Activated CD4-positive, alpha-beta memory T cell treated with anti-CD3 and anti-CD28 coated beads for 36 hours (primary cell): Measurements from ENCODE around the gene KRTAP22-2. TPM values are rescaled to one million over a fixed set of nuclear protein-coding genes. Genes with fewer than 3 reads are reported as not detected.

ENCODE experiments used
- CTCF ChIA-PET: fragments of 350-600 bp; sonication (Branson Sonifier 250); formaldehyde crosslinking; loops from one replicate; lab custom pipeline; 2021; ENCODE audit warnings: antibody characterized with exemption, inconsistent platforms; lab: Charles Lee
- POLR2A ChIA-PET: fragments of 350-600 bp; sonication (Branson Sonifier 250); formaldehyde crosslinking; loops from one replicate; lab custom pipeline; 2021; ENCODE audit warnings: antibody characterized with exemption; lab: Charles Lee
- DNase-seq: peaks from one replicate; pipeline ENCODE4 v3.0.0-alpha.2; 2020
- H3K27ac Mint-ChIP-seq: one replicate; pipeline ENCODE4 v1.8.0; 2021; ENCODE audit warnings: mixed read lengths
- H3K27me3 Mint-ChIP-seq: one replicate; pipeline ENCODE4 v1.8.0; 2021; ENCODE audit warnings: mixed read lengths
- H3K36me3 Mint-ChIP-seq: one replicate; pipeline ENCODE4 v1.8.0; 2021; ENCODE audit warnings: mixed read lengths
- H3K4me1 Mint-ChIP-seq: one replicate; pipeline ENCODE4 v1.8.0; 2021; ENCODE audit warnings: low read depth, mixed read lengths
- H3K4me3 Mint-ChIP-seq: one replicate; pipeline ENCODE4 v1.8.0; 2021; ENCODE audit warnings: mild to moderate bottlenecking, mixed read lengths
- H3K9me3 Mint-ChIP-seq: one replicate; pipeline ENCODE4 v1.8.0; 2021; ENCODE audit warnings: mixed read lengths
- intact Hi-C: fragments of 100-400 bp; cut with micrococcal nuclease; formaldehyde crosslinking; loops from one replicate; pipeline ENCODE4 v1.15.1; 2023
- total RNA-seq, 2 experiments: library from RNA; stranded (reverse); gene quantifications; one replicate each; pipeline ENCODE4 v1.2.3, GENCODE V29; 2021

The KRTAP22-2 gene
- total RNA-seq, 2 experiments from 2014 or later = not detected

DNA sequence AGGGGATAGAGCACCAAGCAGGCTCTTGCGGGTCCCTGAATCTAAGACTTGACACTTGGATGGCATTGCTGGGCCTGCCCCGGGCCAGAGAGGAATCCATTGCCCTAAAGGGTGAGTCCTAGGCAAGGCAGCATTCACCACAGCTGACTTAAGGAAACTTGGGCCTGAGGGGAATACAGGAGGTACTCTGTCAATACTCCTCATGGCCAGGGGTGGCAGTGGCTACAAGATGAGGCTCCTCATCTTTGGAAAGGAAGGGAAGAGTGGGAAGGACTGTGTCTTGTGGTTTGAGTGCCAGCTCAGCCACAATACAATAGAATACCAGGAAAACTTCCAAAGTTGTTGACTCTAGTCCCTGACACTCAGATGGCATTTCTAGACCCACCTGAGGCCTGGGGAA, 15.8 kb upstream of the KRTAP22-2 start:
- ChIA-PET POLR2A (no interaction called here), CTCF (no interaction called here)
- H3K9me3 Mint-ChIP-seq = peaks cover 11% of the 10 kb centered on the region
- intact Hi-C loops = no loop called here
- no peak for DNase-seq
- no peaks in the 10 kb centered on the region for H3K27me3 Mint-ChIP-seq
- no peak overlapping the region for H3K4me3 Mint-ChIP-seq
- no peak overlapping the region for H3K27ac Mint-ChIP-seq
- no peaks in the 10 kb centered on the region for H3K4me1 Mint-ChIP-seq
- no peaks in the 10 kb centered on the region for H3K36me3 Mint-ChIP-seq

DNA sequence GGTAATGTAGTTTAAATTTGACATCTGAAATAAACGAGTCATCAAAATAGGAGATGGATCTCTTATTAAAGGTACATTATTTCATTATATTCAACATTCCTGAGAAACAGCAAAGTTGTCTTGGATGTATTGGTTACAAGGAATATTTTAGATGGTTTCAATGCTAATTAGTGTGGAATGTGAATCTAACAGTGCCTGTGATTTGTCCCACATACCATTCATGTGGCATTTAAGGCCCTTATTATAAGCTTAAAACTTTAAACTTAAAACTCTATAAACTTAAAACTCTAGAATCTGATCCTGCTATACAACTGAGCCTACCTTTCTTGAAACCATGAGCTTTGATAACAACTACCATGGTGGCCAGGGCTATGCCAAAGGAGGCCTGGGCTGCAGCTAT, 10.6 kb upstream of the KRTAP22-2 start, which contains the start of gene KRTAP22-1:
Gene KRTAP22-1 (plus strand): TSS at position 301 of the 400 bp plus-strand sequence.
- no peaks in the 10 kb centered on the region for H3K36me3 Mint-ChIP-seq
- H3K27me3 Mint-ChIP-seq = no peaks in the 10 kb centered on the region
- H3K9me3 Mint-ChIP-seq = peaks cover 5% of the 10 kb centered on the region
- no peak for DNase-seq
- POLR2A ChIA-PET = no interaction called here
- H3K4me1 Mint-ChIP-seq = no peaks in the 10 kb centered on the region
- CTCF ChIA-PET = no interaction called here
- no peak within 1 kb of the TSS for H3K4me3 Mint-ChIP-seq
- intact Hi-C loops = no loop called here
- H3K27ac Mint-ChIP-seq = no peak within 1 kb of the TSS

DNA sequence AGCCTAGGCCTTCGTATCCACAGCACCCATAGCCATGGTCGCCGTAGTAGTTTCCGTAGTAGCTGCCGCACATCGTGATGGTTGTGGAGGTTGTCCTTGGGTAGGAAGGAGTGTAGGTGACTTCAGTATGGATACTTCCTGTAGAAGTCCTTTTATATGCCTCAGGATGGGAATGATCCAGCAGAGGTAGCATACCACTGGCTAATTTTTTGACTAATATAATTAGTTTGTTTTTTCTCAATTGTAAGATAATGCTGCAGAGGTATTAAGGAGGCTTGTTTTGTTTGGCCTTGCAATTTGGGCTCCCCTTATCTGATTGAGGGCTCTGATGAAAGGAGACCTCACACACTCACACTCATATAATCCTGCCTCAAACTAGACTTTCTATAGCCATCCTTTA, 8.6 kb upstream of the KRTAP22-2 start, which contains the start of gene KRTAP6-2:
Gene KRTAP6-2 (minus strand): TSS at position 101 of the 400 bp plus-strand sequence. CDS start 28 bp downstream, at position 73.
- POLR2A ChIA-PET = no interaction called here
- Mint-ChIP-seq H3K9me3 (peaks cover 5% of the 10 kb centered on the region), H3K27ac (no peak within 1 kb of the TSS), H3K27me3 (no peaks in the 10 kb centered on the region), H3K4me3 (no peak within 1 kb of the TSS), H3K4me1 (no peaks in the 10 kb centered on the region), H3K36me3 (no peaks in the 10 kb centered on the region)
- DNase-seq = no peak
- CTCF ChIA-PET = no interaction called here
- intact Hi-C loops = no loop called here

DNA sequence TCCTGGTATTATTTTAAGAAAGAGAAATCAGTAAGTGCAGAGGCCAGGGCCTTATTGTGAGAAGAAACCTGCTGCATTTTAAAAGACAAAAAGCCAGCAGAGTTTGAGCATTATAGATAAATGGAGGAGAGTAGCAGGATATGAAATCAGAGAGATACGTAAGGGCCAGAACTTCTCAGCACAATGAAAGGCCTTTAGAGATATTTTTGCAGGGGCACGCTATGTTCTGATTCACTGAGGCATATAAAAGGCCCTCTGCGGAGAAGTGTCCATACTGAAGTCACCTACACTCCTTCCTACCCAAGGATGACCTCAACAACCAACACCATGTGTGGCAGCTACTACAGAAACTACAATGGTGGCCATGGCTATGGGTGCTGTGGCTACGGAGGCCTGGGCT, 1.9 kb upstream of the KRTAP22-2 start, which contains the start of gene KRTAP6-3:
Gene KRTAP6-3 (plus strand): TSS at position 301 of the 400 bp plus-strand sequence. CDS start 6 bp downstream, at position 307.
- CTCF ChIA-PET = no interaction called here
- intact Hi-C loops = no loop called here
- Mint-ChIP-seq H3K27ac (no peak within 1 kb of the TSS), H3K4me3 (no peak within 1 kb of the TSS), H3K36me3 (no peaks in the 10 kb centered on the region), H3K9me3 (no peaks in the 10 kb centered on the region), H3K27me3 (no peaks in the 10 kb centered on the region), H3K4me1 (no peaks in the 10 kb centered on the region)
- DNase-seq = no peak
- POLR2A ChIA-PET = no interaction called here

DNA sequence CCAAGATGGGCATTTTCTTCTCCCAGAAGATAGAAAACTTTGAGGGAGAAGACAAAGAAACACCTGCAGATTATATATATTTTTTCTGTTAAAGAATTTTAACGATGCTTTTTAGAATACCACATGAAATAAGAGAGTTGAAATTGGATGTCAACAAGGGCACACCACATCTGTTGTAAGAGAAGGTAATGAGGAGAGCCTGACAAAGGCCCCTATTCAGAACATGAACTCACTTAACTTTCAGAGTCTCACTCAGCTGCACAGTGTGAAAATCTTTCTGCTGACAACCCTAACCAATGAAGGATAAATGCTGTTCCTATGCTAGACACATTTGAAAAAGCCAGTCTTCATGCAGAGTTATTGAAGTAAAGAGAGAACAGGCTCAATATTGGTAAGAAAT, 7.3 kb downstream of the KRTAP22-2 start:
- H3K4me1 Mint-ChIP-seq = no peaks in the 10 kb centered on the region
- H3K27me3 Mint-ChIP-seq = no peaks in the 10 kb centered on the region
- no peak for DNase-seq
- no peaks in the 10 kb centered on the region for H3K36me3 Mint-ChIP-seq
- no peak overlapping the region for H3K27ac Mint-ChIP-seq
- POLR2A ChIA-PET = no interaction called here
- CTCF ChIA-PET = no interaction called here
- intact Hi-C loops = no loop called here
- H3K9me3 Mint-ChIP-seq = no peaks in the 10 kb centered on the region
- H3K4me3 Mint-ChIP-seq = no peak overlapping the region

DNA sequence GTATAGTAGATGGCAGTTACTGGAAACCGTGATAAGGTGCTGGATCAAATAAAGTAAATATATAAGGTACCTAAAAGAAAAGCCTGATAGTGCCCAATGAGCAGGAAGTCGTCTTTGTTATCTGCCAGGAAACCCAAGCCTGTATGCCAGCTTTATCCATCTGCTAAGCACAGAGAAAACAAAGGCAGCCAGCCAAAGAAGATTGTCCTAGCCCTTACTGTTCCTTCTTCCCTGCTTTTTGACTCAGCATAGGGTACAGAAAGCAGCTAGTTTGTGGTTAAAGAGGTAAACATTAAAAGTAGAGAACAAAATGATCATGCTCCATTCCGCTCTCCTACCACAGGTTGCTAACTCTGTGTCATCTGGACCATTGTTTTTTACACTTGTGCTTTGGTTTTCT, 10.1 kb downstream of the KRTAP22-2 start:
- H3K9me3 Mint-ChIP-seq = no peaks in the 10 kb centered on the region
- no peaks in the 10 kb centered on the region for H3K4me1 Mint-ChIP-seq
- no peak for DNase-seq
- H3K36me3 Mint-ChIP-seq = no peaks in the 10 kb centered on the region
- POLR2A ChIA-PET = no interaction called here
- no peaks in the 10 kb centered on the region for H3K27me3 Mint-ChIP-seq
- intact Hi-C loops = no loop called here
- CTCF ChIA-PET = no interaction called here
- H3K4me3 Mint-ChIP-seq = no peak overlapping the region
- no peak overlapping the region for H3K27ac Mint-ChIP-seq

DNA sequence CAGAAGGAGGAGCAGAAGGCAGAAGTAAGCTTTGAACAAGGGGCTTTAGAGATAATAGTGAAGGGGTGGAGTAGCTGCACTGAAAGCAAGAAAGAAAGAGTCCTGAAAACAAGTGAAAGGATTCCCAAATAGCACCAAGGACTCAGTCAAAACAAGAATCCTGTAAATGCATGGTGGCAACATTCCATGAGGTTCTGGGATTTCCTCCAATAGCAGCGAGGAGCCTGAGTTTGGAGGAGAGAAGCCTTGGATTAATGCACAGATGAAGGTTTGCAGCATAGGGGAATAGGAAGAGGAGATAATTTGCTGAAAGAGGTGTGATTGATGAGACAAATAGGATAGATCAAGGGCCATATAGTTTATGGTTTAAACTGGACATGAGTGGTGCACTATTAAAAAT, 10.9 kb downstream of the KRTAP22-2 start:
- H3K4me3 Mint-ChIP-seq = no peak overlapping the region
- no peaks in the 10 kb centered on the region for H3K9me3 Mint-ChIP-seq
- no peak overlapping the region for H3K27ac Mint-ChIP-seq
- no peaks in the 10 kb centered on the region for H3K4me1 Mint-ChIP-seq
- H3K27me3 Mint-ChIP-seq = no peaks in the 10 kb centered on the region
- DNase-seq = no peak
- intact Hi-C loops = no loop called here
- ChIA-PET CTCF (no interaction called here), POLR2A (no interaction called here)
- H3K36me3 Mint-ChIP-seq = no peaks in the 10 kb centered on the region

DNA sequence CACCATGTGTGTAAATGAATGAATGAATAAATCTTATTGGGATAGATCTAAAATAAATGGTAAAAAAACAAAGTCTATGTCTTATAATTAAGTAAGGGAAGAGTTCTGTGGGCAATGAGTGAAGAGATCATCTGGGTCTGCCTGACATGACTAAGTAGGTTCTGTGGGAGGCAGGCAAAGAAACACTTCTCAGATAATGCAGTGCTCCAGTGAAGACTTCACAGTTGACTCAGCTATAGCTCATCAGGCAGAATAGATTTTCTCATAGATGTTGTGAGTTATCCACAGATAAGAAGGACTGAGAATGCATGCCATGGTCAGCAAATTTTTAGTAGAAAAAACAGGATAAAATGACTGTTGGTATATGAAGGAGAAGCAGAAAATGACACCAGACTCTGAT, 12.4 kb downstream of the KRTAP22-2 start:
- intact Hi-C loops = no loop called here
- no peak overlapping the region for H3K27ac Mint-ChIP-seq
- CTCF ChIA-PET = no interaction called here
- H3K4me1 Mint-ChIP-seq = no peaks in the 10 kb centered on the region
- H3K9me3 Mint-ChIP-seq = no peaks in the 10 kb centered on the region
- POLR2A ChIA-PET = no interaction called here
- no peaks in the 10 kb centered on the region for H3K36me3 Mint-ChIP-seq
- no peaks in the 10 kb centered on the region for H3K27me3 Mint-ChIP-seq
- H3K4me3 Mint-ChIP-seq = no peak overlapping the region
- no peak for DNase-seq

DNA sequence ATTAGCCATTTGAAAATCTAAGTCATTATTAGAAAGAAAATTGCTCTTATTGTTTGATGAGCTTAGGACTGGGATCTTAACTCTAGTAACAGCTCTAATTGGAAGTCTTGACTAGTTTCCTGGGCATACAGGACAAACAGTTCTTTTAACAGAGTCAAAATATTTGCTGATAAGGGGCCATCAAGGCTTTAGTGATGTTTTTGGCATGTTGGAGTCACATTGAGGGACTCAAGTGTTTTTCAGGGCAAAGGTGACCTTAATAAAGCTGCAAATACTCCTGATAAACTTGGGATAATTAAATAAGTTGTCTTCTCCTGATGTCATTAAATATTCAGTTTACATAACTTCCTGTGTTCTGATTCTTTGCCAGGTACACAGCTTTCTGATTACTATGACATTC, 22.6 kb downstream of the KRTAP22-2 start:
- intact Hi-C loops = no loop called here
- no peaks in the 10 kb centered on the region for H3K27me3 Mint-ChIP-seq
- no peak overlapping the region for H3K27ac Mint-ChIP-seq
- H3K9me3 Mint-ChIP-seq = no peaks in the 10 kb centered on the region
- H3K36me3 Mint-ChIP-seq = no peaks in the 10 kb centered on the region
- no peak overlapping the region for H3K4me3 Mint-ChIP-seq
- DNase-seq = no peak
- ChIA-PET CTCF (no interaction called here), POLR2A (no interaction called here)
- H3K4me1 Mint-ChIP-seq = no peaks in the 10 kb centered on the region

DNA sequence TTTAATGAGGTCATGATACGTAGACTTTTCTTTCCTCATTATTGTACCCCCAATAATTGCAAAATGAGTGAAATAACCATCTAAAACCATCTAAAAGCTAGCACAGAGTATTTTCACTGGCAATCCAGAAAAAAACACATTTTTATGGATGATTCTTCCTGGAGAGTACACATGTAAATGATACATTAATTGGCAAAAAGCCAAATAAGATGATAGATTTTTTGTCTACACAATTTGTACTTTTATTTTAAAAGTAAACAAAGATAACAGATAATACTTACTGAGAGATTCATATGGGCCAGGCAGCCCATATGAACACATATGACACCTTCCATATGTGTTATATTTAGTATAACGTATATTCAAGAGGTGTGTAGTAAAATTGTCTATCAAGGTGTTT, 26.6 kb downstream of the KRTAP22-2 start:
- intact Hi-C loops = no loop called here
- ChIA-PET CTCF (no interaction called here), POLR2A (no interaction called here)
- DNase-seq = no peak
- Mint-ChIP-seq H3K27me3 (no peaks in the 10 kb centered on the region), H3K4me3 (no peak overlapping the region), H3K4me1 (no peaks in the 10 kb centered on the region), H3K9me3 (no peaks in the 10 kb centered on the region), H3K27ac (no peak overlapping the region), H3K36me3 (no peaks in the 10 kb centered on the region)

DNA sequence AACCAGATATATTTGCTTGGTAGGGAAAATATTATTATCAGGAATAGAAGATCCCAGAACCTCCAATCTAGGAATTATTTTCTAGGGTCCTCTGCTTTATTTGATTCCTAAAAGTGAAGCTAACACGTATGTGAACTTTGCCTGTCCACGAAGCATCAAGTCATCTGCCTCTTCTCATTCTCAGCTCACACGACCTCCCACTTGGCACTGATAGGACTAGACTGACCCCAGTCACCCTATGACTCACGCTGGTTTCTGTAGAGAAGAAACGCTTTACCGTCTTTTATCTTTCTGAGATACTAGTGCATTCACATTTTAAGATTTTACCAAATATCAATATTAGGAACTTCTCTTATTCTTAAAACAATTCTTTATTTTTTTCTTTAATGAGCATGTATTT, 27.1 kb downstream of the KRTAP22-2 start:
- Mint-ChIP-seq H3K4me1 (no peaks in the 10 kb centered on the region), H3K4me3 (no peak overlapping the region), H3K27ac (no peak overlapping the region), H3K9me3 (no peaks in the 10 kb centered on the region), H3K36me3 (no peaks in the 10 kb centered on the region), H3K27me3 (no peaks in the 10 kb centered on the region)
- ChIA-PET POLR2A (no interaction called here), CTCF (no interaction called here)
- DNase-seq = no peak
- intact Hi-C loops = no loop called here

DNA sequence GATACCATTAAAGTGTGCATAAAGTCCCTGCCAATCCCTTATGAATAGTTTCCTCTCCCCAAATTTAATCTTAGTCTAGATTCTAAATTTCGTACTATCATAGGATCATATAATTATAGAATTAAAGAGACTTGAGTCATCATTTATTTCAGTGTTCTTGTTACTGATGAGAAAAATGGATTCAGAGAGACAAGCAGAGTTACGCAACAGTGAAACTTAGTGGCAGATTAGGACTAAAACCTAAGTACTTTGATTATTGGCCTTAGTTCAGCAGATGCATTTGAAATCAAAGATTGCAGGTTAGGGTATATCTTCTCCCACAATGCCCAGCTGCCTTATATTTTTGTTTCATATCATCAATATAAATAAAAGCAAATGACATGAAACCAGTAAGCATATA, 28.2 kb downstream of the KRTAP22-2 start:
- H3K4me3 Mint-ChIP-seq = no peak overlapping the region
- ChIA-PET CTCF (no interaction called here), POLR2A (no interaction called here)
- H3K9me3 Mint-ChIP-seq = no peaks in the 10 kb centered on the region
- intact Hi-C loops = no loop called here
- H3K36me3 Mint-ChIP-seq = no peaks in the 10 kb centered on the region
- H3K27ac Mint-ChIP-seq = no peak overlapping the region
- H3K27me3 Mint-ChIP-seq = no peaks in the 10 kb centered on the region
- no peaks in the 10 kb centered on the region for H3K4me1 Mint-ChIP-seq
- no peak for DNase-seq

DNA sequence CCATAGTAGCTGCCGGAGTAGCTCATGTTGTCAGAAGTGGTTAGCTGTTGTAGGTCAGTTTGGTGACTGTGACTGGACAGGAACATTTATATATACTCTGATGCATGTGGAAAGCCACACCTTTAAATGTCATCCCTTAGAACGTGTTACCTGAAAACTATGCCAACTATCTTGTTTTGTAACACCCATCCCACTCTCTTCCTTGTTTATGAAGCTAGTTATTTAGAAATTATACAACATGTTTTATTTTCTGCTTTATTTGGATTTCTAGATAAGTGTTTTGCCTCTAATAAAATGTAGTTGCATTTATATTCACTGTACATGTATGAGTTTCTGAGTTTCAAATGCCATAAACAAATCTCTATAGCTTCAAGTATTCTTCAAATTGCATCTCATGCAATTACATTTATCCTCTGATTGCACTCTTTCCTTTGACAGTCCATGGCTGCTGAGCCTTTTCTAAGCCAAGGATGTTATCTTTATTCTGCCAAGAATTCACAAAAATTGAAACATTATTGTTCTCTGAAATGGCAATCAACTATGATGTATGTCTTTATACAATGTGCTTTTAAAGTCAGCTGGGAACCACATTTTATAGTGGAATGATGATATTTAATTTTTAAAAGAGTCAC, 28.8 kb downstream of the KRTAP22-2 start, which contains the start of gene KRTAP19-7:
Gene KRTAP19-7 (minus strand): TSS at position 51 of the 632 bp plus-strand sequence. CDS start 25 bp downstream, at position 26.
- H3K27me3 Mint-ChIP-seq = no peaks in the 10 kb centered on the region
- no peaks in the 10 kb centered on the region for H3K9me3 Mint-ChIP-seq
- no peaks in the 10 kb centered on the region for H3K36me3 Mint-ChIP-seq
- no peak for DNase-seq
- no peak within 1 kb of the TSS for H3K4me3 Mint-ChIP-seq
- H3K4me1 Mint-ChIP-seq = no peaks in the 10 kb centered on the region
- intact Hi-C loops = no loop called here
- no peak within 1 kb of the TSS for H3K27ac Mint-ChIP-seq
- POLR2A ChIA-PET = no interaction called here
- CTCF ChIA-PET = no interaction called here
